C1 segment of cervical spinal cord (tissue), 14 donors: ENCODE results near the gene PNPLA2.
A peak's percentile ranks its signal among the peaks of the same experiment; 100 is the strongest.

Experiments used
- DNase-seq, 14 donors: peaks; one replicate each; lab custom pipeline; 2025; lab: John Stamatoyannopoulos, UW

PNPLA2 gene

GRCh38 chr11:818396-819128, at the start of gene PNPLA2:
TSS of gene PNPLA2 (plus strand) at chr11:818914. CDS start at chr11:819719, 805 bp downstream.
- DNase-seq = no peak

DNA sequence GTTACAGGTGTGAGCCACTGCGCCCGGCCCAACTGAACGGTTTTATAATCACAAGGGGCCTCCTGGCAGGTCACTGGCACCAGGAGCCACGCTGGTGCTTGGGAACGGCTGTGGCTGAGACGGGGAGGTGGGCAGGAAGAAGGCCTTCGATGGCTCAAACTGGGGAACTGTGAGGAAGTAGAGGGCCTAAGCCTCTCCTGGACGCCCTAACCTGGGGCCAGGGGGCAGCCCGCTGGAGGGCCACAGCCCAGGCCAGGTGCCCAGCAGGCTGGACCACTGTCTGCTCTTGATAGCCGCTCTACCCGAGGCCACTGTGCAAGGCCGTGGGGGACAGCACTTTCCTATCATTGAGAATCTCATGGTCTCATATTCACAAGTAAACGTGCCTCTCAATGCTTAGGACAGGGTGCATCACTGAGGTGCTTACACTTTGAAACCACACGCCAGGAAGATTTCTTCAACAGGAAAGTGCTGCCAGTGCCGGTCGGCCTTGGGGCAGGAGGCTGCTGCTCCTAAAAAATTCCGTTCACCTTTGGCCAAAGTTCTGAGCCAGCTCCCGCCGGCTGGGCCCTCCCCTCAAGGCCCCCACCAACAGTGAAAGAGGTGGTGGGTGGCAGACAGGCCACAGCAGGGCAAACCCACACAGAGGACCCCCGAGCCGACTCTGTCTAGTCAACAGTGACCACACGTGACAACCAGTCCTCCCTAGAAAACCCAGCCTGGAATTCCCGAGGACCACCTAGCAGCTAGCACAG, 48.6 kb upstream of the PNPLA2 start:
- DNase-seq = no peak

- DNase-seq = no peak
Observed at GRCh38 chr11:770642-771616, 47.8 kb upstream of the PNPLA2 start.

- no peak for DNase-seq
Observed at GRCh38 chr11:771617-772204, 47.0 kb upstream of the PNPLA2 start.

DNA sequence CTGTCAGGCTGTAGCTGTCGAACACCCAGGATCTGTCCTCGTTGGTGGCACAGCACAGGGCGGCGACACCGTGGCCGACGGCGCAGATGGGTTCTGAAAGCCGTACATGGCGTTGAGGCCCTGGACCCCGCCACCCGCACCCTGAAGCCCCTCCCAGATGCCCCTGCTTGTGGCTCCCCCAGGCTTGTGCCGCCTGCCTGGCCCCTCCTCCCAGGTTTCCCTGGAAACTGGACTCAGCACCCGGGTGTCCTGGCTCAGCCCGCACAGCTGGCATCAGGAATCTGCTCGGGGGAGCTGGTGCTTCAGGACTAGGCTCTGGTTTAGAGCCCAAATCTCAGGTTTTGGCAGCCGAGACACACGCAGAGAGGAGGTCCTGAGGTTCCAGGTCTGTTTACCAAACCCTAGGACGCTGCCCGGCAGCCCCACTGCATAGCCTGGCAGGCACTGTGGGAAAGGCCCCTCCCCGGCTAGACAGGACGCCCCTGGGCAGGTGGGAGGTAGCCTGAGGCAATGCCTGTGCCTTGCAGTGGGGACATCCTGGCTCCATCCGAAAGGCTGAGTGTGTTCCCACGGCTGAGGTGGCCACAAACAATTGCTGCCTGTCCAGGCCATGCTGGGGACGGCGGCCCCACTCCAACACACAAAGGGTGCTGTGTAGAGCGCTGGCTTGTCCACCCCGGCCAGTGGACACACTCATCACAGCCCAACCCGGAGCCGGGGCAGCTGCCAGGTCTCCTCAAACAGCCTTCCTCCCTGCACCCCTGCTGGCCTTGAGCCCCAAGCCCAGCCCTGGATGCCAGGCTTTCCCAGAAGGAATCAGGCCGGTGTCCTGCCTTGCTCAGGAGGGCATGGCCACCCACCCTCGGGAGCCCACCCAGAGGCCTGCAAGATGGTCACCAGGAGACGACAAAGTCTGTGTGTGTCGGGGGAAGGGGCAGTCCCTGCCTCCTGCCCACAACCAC, 46.0 kb upstream of the PNPLA2 start:
- DNase-seq = peak in 13 of 14 donors; percentile 64 to 97 (median 86)

GRCh38 chr11:773425-773824, 45.3 kb upstream of the PNPLA2 start:
- no peak for DNase-seq

DNA sequence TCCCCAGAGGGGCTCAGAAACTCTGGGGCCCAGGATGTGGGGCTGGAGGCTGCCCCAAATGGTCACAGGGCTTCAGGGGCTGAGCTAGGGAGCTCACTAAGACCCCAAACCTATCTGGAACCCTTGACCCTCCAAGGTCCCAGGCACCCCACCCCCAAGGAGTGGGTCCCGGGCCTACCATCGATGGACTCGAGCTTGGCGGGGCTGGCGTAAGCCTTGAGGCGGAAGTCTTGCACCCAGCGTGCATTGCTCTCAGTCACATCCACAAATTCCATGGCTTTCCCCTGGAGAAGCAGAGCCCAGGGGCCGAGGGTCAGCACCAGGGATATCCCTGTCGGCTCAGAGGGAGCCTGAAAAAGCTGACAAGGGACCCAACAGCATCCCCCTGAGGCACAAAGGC, 44.9 kb upstream of the PNPLA2 start:
- DNase-seq = no peak

- DNase-seq = peak in 1 of 14 donors; percentile 78
Observed at GRCh38 chr11:774873-775592, 43.7 kb upstream of the PNPLA2 start.

- no peak for DNase-seq
Observed at GRCh38 chr11:776263-776560, 42.5 kb upstream of the PNPLA2 start.

DNA sequence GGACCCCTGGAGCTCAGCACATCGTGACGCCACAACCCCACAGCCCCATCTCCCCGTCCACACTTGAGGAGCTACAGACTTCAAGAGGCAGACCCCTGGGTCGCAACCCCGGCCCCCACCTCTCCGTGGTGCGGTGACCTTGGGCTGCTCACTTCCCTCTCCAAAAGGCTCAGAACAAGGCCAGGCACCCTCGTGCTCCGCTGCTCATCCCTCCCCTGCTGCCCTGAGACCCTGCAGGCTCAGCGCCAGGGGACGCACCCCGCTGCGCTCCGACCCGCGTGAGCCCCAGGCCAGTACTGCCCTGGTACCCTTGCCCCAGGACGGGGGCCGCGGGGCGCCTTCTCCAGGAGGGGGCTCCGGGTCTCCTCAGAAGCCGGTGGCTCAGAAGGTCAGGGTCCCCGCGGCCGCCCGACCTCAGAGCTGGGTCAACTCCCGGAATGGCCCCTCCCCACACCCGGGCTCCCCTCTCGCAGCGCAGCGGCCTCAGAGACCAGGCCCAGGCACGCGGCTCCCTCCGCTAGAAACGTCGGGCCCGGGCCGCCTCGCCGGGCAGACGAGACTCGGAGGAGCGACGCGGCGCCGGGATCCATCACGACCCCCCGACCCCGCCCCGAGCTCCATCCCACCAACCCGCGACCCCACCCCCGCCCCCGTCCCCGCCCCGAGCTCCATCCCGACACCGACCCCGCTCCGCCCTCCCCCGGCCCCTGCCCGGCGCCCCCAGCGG, 42.0 kb upstream of the PNPLA2 start:
- no peak for DNase-seq

GRCh38 chr11:777288-778255, 41.1 kb upstream of the PNPLA2 start, which contains the start of gene GATD1:
TSS of gene GATD1 (minus strand) at chr11:777487. CDS start at chr11:777462, 25 bp downstream.
- peak; percentile 45 to 96 (median 81) for DNase-seq

DNA sequence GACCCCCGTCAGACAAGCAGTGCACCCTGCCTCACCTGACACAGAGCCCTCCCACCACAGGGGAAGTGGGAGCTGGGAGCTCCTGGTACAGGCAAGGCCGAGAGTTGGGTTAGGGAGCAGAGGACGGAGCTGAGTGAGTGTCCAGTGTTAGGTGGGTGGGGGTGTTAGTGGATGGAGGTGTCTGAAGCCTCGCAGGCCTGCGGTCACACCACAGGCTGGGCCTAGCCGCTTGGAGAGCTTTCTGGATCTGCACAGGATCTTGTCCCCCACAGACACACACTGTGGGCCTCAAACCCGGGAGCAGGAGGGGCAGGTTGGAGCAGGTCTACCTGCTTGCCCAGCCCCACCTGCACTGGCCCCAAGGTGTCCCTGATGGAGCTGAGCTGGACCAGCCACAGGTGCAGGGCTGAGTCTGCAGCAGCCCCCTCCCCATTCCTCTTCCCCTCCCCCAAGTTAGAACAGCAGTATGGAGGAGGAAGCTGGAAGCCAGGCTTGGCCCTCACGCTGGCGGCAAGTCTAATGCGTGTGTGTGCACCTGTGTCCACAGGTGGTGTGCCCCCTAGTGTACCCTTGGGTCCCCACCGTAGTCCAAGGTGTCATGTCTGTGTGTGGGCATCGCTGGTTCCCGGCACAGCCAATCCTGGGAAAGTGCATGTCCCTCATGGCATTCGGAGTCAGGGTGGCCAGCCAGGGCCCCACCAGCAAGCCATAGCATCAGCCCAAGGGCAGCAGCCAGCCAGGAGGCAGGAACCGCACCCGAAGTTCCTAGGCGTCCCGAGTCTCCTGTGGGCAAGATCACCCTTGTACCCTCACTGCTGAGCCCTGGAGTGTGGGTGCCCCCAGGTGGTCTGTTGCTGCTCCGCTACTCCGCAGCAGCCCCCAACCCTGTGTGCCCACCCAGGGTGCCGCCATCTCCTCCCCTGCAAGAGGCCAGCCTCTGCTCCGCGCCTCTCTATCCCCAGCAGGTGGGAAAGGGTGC, 39.4 kb upstream of the PNPLA2 start:
- no peak for DNase-seq

DNA sequence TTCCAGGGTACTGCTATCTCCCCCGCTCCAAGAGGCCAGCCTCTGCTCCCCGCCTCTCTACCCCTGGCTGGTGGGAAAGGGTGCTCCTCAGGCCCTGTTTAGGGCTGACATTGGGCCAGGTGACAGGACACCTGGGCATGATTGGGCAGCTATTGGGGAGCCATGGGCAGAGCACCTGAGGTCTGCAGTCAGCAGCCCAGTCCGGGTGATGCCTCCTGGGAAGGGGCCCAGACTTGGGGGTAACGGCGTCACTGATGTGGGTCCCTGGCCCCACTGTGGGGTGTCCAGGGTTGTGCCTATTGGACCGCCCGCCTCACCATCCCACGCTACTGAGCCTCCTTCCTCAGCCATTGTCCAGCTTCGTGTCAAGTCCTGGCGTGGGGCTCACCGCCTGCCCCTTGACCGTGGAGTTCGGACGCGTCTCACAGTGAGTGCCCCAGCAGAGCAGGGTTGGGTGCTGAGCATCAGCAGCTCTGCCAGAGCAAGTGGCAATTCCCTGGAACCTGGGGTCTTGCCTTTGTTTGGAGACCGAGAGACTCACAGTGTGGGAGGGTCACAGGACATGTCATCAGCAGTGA, 38.7 kb upstream of the PNPLA2 start:
- no peak for DNase-seq

GRCh38 chr11:782264-783174, 36.2 kb upstream of the PNPLA2 start:
- DNase-seq = no peak

- peak in 12 of 14 donors; percentile 31 to 97 (median 62) for DNase-seq
Observed at GRCh38 chr11:783581-784015, 35.1 kb upstream of the PNPLA2 start.
